Measurements from ENCODE around the gene OOSP3.

Gene OOSP3

GRCh38 chr11:59859673-59860072, 18.9 kb upstream of the OOSP3 start:
- Histone ChIP-seq H3K36me3 (ENCODE audit: control insufficient read depth in 2 of 2, insufficient read depth in 1 of 2, low read length in 2 of 2) (no peaks in the 10 kb centered on the region), H3K27ac (ENCODE audit: extremely low read depth, low read depth, low read length) (no peak overlapping the region), H3K4me3 (ENCODE audit: low read depth, low read length) (no peak overlapping the region), H3K4me1 (ENCODE audit: control insufficient read depth, insufficient read depth, low read length) (no peaks in the 10 kb centered on the region), H3K9me3 (ENCODE audit: control insufficient read depth, insufficient read depth, low read depth, low read length) (no peaks in the 10 kb centered on the region)
- ChIA-PET POLR2A (no interaction called here), CTCF (interaction anchor here (0.6 to 1.4 kb wide), 2 partner anchors 59 to 101 kb away, joined by 4 to 5 read pairs; no protein-coding TSS in a partner anchor)
- TF ChIP-seq ZNF23 (tag by site-specific recombination; IDR thresholded peaks at IDR 0.05; ENCODE audit: borderline replicate concordance) (no peak), KLF7 (tag by site-specific recombination; IDR thresholded peaks at IDR 0.05; ENCODE audit: borderline replicate concordance) (no peak), PRDM2 (tag by site-specific recombination; IDR thresholded peaks at IDR 0.05; ENCODE audit: borderline replicate concordance) (no peak), ZBTB17 (tag by site-specific recombination; IDR thresholded peaks at IDR 0.05) (no peak), ZBTB1 (tag by site-specific recombination; IDR thresholded peaks at IDR 0.05) (no peak), ZNF549 (tag by site-specific recombination; IDR thresholded peaks at IDR 0.05) (no peak), ZNF311 (tag by site-specific recombination; IDR thresholded peaks at IDR 0.05; ENCODE audit: borderline replicate concordance) (no peak), ZNF169 (tag by site-specific recombination; IDR thresholded peaks at IDR 0.05) (no peak), PRDM6 (tag by site-specific recombination; IDR thresholded peaks at IDR 0.05) (no peak), ZNF248 (tag by site-specific recombination; IDR thresholded peaks at IDR 0.05) (no peak), HIC1 (tag by site-specific recombination; IDR thresholded peaks at IDR 0.05) (no peak), GLIS2 (tag by site-specific recombination; IDR thresholded peaks at IDR 0.05) (no peak), ZNF621 (tag by site-specific recombination; IDR thresholded peaks at IDR 0.05) (no peak), ZNF510 (tag by site-specific recombination; IDR thresholded peaks at IDR 0.05; ENCODE audit: insufficient replicate concordance) (no peak), ZNF791 (tag by site-specific recombination; IDR thresholded peaks at IDR 0.05) (no peak), ZNF133 (tag by site-specific recombination; IDR thresholded peaks at IDR 0.05) (no peak)
- TF ChIP-seq, protein P1, sequence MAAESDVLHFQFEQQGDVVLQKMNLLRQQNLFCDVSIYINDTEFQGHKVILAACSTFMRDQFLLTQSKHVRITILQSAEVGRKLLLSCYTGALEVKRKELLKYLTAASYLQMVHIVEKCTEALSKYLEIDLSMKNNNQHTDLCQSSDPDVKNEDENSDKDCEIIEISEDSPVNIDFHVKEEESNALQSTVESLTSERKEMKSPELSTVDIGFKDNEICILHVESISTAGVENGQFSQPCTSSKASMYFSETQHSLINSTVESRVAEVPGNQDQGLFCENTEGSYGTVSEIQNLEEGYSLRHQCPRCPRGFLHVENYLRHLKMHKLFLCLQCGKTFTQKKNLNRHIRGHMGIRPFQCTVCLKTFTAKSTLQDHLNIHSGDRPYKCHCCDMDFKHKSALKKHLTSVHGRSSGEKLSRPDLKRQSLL (tag by site-specific recombination; IDR thresholded peaks at IDR 0.05) = no peak

Measured in HEK293 (cell line).